HG03196 (cell line): Measurements from ENCODE around the gene MAPK11.

Experiments
- ATAC-seq: cut with Tn5 transposase; IDR thresholded peaks from one replicate; pipeline ENCODE4 v1.9.1; 2021; ENCODE audit not compliant: unreplicated experiment

The MAPK11 gene

DNA sequence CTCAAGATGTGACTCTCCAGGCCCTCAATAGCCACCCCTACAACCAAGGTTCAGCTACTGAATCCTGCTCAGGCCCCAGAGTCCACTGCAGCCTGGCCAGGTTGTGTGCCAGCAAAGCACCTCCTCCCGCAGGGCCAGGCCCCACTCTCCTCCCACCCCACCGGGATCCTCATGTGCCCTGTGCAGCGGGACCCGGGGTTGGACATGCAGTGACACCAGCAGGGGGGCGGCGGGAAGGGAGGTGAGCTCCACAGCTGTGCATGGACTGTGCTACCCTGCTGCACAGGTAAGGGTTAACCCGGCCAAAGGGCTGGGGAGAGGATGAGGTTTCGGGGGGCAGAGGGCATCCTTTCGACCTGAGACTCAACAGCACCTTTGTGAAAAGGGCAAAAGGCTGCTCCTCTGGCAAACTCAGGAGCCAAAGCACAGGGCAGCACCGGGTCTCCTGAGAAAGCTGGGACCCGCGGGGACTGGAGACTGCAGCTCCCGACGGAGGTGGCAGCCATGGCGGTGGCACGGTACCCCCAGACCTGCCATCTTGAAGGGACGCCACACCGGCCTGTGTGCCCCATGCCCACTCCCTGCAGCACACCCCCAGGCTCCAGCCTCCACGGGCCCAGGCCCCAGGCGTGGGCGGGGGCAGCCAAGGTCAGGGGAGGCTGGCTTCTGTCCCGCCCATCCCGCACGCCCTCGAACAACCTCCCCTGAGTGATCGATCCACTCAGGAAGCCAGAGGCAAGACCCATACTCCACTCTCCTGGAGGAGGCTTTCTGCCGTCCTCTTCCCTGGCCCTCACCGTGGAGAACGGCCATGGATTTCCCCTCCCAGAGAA is 26.7 kb upstream of the MAPK11 start:
- no peak for ATAC-seq

DNA sequence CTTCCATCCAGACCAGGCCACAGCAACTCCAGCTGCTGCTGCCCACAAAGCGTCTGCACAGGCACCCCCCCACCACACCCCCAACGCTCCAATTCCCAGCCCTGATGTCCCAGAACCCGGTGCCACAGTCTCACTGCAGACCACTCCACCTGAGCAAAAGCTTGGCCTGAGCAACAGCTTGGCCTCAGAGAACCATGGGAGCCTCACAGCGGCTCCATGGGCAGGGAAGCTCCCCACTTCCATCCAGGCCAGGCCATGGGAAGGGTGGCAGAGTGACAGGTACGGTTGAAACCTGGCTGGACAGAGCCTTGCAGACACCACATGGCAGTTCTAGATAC is 24.1 kb upstream of the MAPK11 start:
- no peak for ATAC-seq

DNA sequence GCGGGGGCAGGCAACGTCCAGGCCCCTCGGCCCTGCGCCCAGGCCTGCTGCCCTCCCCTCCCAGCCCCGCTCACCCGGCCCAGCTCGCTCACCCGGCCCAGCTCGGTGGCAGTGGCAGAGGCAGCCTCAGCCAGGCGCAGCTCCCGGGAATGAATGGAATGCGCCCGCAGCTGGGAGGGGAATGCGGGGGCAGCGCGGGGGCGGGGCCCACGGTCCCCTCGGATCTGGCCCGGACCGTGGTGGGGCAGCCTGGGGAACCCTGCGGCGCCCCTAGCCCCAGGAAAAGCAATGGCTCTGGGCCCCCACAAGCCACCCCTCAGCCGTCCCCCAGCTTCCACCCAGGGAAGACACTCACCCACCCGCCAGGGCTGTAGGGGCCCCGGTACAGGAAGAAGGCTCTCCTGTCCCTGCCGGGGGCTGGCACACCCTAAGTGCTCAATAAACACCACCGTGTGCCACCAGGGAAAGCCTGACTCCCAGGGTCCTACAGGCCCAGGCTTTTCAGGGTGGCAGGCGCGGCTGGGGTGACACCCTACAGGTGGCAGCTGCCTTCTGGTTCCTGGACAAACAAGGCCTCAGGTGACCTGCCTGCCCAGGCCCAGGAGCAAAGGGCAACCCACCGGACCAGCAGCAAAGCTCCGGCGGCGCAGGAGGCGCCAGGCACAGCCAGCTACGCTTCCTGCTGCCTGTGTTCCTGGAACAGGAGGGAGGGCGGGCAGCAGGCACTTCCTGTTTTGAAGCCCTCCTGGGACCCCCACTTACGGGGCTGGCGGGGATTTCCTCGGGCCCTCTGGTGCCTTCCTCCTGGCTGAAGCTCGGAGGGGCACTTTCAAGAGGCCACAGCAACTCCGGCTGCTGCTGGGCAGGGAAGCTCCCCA is 23.5 kb upstream of the MAPK11 start:
- ATAC-seq: no peak

DNA sequence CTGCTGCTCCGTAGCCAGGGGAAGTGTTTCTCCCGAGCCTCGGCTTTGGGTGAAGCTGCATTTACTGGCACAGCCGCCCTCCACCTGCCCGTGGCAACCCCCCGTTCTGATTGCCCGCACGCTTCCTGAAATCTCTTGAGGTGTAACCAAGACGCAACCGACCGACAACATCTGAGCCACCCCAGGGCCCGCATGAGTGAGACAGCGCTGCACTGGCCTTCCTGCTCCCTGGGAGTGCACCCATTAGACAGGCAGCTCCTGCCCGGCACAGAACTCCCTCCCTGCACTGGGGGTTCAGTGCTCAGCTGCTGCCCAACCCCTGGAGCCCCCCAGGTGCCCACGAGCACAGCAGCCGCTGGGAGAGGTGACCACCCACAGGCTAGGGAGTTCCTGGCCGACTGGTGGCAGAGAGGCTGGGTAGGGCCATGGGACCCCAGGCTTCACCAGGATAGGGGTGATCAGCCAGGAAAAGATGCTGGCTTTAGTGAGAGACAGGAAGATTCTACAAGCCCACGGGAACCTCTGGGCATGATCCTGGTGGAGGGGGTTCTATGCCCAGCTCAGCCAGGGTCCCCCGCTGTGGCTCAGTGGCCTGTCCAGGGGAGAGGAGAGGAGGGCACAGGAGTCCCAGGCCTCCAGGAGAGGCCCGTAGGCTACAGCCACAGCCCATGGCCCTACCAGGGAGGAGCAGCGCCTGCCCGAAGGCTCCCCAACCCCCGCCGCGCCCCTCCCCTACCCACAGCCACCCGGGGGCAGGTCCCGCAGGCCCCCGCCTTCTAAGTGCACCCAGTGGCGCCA is 22.7 kb upstream of the MAPK11 start:
- ATAC-seq: no peak

DNA sequence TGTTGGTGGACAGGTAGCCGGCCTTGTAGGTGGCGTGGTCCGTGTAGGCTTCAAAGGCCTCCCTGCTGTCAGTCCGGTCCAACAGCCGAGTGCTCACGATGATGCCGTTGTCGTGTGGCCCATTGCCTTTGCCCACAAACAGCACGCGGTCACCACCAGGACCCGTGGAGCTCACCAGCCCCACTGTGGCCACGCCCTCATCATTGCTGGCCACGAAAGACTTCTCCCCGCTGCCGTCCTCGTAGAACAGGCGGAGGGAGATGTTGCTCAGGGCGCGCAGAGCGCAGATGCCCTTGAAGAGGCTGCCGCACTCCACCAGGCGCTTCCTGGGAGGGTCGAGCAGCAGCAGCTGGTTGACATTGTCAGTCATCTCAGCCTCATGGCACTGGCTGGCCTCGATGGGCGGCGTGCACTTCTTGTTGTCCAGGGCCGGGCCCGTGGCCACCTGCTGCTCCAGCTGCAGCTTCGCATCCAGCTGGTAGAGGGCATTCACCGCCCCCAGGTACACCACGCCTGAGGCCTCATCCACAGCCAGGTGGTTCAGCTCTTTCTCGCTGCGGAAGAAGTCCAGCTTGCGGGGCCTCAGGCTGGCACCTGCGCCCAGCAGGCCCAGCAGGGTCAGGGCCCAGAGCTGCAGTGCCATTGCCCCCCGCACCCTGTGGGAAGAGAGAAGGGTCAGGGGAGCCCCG is 19.9 kb upstream of the MAPK11 start:
- ATAC-seq: no peak

DNA sequence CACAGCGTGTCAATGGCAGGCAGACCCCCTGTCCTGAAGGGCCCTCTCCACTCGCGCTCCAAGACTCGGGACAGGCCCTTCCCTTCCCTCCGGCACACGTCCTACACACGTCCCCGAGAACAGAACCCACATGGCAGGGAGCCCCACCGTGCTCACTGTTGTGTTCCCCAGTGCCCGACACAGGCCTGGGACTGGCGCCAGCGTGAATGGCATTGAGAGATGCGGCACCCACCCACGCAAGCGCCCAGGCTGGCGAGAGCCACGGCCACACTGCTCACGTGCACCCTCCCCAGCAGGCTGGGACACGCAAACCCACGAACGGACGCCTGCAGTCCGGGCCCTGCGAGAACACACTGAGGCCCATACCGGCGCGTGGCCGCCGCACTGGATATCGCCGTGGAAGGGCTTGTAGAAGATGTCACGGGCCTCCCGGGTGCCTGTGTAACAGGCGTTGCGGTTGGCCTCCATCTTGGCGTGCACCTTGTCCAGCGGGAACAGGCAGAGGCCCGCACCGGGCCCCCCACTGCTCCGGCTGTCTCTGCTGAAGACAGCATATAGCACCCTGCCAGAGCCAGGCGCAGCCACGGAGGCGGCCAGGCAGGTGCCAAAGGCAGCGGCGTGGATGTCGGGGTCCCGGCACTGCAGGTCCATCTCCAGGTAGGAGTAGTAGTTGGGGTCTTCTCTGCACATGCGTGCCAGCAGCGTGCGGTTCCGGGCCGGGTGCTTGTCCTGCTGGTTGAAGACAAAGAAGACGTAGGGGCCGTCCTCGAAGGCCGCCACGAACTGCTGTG is 19.2 kb upstream of the MAPK11 start:
- ATAC-seq: no peak

DNA sequence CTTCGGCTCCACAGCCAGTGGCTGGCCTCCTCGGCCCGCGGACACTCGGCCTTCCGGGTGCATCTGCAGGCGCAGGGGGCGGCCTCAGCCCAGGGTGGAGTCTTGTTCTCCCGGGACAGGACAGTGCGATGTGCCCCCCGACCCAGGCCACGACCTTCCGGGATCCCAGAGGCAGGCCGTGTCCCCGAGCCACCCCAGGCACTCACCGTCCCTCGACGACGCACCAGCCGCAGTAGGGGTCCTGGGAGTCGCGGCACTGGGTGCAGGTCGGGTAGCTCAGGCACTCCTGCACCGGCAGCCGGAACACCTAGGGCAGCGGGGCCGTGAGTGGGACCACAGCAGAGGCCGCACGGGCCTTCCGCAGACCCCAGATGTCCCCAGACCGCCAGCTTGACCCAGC is 17.6 kb upstream of the MAPK11 start:
- ATAC-seq: no peak

DNA sequence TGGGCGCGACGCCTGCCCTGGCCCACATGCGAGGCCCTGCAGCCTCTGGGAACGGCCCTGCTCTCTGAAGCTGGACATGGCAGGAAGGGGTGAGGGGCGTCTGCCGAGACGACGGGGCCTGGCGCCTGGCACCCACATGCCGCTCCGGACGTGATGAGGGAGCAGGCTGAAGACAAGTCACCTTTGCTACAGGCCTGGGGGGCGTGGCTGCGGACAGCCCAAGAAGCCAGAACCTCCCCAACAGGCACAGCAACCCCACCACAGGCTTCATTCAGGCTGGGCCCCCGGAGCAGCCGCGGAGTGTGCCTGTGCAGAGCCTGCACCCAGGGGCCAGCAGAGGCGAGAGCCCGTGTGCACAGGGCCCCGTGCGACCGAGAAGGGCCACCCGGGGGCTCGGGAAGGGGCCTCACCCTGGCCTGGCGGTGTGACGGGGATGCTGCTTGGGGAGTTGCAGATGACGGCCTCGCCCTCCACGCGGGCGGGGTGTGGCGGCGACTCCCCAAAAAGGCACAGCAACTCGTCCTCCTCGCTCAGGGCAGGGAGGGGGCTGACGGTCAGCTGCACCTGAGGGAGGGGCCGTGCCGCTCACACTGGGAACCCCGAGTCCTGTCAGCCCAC is 16.6 kb upstream of the MAPK11 start:
- no peak for ATAC-seq

DNA sequence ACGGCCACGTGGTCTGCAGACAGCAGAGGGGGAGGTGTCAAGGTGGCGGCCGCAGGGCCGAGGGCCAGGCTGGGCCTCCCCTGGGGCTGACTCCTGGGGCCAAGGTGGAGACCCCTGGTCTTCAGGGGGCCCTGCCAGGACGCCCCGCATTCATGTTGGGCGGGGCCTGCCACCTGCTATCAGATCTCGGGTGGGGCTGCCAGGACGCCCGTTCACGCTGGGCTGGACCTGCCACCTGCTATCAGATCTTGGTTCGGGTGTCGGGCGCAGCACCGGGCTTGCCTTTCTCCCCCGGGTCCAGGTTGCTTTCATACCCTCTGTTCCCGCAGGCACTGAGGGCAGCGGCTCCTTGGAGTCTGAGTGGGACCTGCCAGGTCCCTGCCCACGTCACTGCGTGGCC is 16.1 kb upstream of the MAPK11 start:
- ATAC-seq: no peak

DNA sequence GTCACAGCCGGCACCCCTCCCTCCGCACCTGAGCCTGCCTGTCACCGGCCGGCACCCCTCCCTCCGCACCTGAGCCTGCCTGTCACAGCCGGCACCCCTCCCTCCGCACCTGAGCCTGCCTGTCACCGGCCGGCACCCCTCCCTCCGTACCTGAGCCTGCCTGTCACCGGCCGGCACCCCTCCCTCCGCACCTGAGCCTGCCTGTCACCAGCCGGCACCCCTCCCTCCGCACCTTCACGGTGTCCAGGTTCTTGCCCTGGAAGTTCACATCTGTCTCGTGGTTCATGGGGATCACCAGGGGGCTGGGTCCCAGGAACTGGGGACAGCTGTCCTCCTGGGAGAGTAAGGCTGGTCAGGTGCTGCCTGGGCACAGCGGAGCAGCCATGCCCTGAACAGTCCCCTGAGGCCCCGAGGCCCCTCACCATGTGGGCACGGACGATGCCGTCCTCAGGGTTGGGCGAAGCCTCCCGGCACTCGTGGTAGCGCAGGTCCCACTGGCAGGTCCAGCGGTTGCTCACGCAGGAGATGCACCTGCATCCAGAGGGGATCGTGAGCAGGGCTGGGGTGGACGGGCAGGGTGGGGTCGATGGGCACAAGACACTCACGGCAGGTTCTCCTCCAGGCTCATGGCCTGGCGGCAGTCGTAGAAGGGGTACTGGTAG is 15.5 kb upstream of the MAPK11 start:
- no peak for ATAC-seq

DNA sequence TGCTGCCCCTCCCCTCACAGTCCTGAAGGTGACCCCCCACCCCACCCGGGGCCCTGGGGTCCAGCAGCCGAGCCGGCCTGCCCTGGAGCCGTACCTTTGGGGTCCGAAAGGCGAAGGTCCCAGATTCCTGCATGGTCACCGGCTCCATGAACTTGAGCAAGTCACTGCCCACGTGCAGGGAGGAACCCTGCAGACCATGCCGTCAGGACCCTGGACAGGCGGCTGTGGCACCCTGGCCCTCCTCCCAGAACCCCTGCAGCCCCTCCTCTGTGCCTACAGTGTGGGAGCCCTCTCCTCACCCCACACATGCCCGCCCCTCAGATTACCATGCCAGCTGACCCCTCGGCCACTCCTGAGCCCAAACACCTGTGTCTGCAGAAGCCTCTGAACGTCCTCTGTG is 14.3 kb upstream of the MAPK11 start:
- no peak for ATAC-seq

DNA sequence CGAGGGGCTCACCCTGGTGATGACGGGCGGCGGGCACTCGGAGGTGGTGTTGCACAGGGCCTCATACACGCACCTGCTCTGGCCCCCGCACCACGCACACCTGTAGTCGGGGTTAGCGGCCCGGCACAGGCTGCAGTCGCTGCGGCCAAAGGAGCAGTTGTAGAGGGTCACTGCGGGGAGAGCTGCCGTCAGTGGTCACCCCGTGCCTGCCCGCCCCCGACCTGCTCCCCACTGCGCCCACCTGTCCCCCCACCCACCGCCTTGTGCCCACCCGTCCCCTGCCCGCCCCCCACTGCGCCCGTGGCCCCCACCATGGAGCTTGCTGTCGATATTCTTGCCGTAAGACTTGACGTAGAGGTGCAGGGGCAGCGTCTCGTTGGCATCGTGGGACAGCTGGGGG is 13.6 kb upstream of the MAPK11 start:
- no peak for ATAC-seq

DNA sequence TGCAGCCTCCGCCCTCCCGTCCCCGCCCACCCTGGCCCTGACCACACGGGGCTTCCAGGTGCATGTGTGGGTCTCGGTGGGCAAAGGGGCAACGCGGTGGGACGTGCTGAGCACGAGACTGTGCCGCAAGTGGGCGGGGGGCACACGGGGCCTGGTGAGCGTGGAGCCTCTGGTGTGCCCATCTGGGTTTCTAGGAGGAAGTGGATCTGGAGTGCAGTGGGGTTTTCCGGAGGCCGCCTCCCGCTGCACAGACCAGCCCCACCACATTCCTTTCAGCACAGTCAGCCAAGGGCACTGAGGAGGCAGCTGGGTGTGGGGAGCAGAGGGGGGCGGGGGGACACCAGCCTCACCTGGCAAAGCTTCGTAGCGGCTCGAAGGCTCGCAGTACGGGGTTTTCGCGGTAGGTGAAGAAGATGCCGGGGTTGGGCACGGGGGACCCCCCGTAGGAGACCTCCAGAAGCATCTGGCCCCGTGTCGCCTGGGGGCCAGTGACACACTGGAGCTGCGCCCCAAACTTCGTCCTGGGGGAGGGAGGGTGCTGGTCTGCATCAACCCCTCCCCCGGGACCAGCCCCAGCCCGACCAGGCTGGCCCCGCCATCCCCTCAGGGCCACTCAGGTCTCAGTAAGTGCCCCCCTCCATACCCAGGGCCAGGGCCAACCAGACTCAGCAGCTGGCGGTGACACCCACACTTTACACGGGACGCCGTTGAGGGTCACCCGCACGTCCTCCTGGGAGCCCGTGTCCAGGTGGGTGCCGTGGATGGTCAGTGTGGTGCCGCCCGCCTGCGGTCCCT is 12.4 kb upstream of the MAPK11 start:
- ATAC-seq: no peak

DNA sequence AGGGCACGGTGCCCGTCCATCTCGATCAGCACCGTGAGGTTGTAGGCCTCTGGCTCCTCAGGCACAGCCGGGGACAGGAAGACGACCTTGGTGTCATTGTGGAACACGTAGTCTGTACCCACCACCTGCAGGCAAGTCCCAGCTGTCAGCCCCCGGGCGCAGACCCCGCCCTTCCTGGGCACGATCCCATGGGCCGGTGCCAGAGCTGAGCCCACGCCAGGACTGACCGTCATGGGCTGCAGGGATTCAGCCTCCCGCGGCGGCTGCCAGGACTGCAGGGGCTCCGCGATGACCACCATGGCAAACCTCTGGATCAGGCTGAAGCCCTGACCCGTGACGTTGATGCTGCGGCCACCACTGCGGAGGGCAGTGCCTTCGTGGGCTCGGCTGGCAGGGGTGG is 11.8 kb upstream of the MAPK11 start:
- no peak for ATAC-seq

DNA sequence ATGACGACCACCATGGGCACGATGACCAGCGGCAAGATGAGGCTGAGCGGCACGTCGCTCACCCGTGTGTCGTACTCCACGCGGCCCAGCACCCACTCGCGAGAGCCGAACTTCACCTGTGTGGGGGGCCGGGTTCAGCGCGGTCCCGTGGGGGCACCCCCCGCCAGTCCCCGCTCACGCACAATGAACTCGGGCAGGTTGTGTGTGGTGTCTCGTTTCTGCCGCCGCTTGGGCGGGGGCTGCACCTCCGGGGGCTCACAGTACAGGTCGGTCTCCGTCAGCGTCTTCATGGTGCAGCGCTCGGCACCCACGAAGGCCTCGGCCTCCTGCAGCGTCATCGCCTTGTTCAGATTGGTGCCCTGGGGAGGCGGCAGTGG is 11.2 kb upstream of the MAPK11 start:
- no peak for ATAC-seq

DNA sequence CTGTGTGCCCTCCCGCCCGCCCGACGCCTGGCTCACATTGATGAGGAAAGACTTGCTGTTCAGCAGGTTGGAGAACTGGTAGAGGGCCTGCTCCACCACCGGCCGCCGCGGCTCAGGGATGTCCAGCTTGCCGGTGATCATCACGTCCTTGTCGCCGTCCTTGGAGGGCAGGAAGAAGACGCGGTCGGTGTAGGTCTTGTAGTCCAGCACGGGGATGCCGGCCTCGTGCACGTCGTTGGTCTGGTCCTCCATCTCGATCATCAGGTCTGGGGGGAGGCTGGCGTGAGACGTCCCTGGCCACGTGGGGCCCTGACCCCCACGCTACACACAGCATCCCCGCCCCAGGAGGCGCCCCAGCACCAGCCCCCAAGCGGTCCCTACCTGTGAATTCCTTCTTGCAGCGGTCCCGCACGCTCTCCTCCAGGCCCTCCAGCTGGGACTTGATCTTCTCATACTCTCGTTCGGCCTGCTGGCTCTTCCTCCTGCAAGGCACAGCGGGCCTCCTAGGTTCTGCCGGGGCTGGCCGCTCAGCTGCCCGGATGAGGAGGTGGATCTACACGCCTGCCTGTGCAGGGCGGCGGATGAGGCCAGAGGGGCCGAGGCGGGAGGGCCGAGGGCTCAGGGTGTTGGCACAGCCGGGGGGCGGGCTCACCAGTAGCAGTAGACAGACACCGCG is 10.7 kb upstream of the MAPK11 start:
- ATAC-seq: no peak

DNA sequence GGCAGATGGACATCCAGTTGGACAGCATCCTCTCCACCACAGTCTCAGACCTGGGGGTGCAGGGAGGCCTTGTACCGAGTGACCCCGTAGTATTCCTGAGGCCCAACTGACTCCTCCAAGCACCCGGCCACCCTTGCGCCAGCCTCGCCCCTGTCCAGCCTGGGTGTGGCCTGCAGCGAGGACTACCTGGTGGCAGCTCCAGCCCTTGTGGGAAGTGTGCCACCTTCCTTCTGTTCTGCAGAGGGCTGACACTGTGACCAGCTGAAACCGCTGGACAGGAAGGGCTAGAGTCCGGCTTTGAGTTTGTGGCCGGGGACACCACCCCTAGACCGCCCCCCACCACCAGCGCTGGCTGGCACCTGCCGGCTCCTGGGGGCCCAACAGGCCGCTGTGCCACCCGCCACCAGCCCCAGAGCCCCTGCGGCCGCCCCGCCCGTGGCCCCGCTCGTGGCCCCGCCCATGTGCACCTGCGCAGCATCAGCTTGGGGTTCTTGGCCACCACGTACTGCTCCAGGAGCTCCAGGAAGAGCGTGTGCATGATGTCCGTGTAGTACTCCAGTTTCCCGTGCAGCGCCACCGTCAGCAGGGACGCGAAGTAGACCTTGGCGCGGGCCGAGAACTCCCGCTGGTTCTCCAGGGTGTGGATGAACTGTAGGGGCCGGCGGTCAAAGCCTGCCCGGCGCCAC is 10.0 kb upstream of the MAPK11 start:
- no peak for ATAC-seq
